Activated naive CD4-positive, alpha-beta T cell treated with anti-CD3 and anti-CD28 coated beads, Interleukin-2, amount 10 ng/mL, durations not matched to agents 7 days and 5 days (primary cell): ENCODE results near the gene TPST2.
A peak's percentile ranks its signal among the peaks of the same experiment; 100 is the strongest.

Experiments used
- CTCF ChIA-PET: fragments of 350-600 bp; sonication (Branson Sonifier 250); formaldehyde crosslinking; loops from one replicate; lab custom pipeline; 2021; ENCODE audit warnings: antibody characterized with exemption; lab: Charles Lee
- DNase-seq: peaks from one replicate; pipeline ENCODE4 v3.0.0-alpha.2; 2020
- H3K27ac Mint-ChIP-seq: one replicate; pipeline ENCODE4 v1.8.0; 2021; ENCODE audit warnings: mild to moderate bottlenecking, moderate library complexity, mixed read lengths
- H3K27me3 Mint-ChIP-seq: one replicate; pipeline ENCODE4 v1.8.0; 2021; ENCODE audit warnings: mild to moderate bottlenecking, mixed read lengths
- H3K36me3 Mint-ChIP-seq: one replicate; pipeline ENCODE4 v1.8.0; 2021; ENCODE audit warnings: mixed read lengths
- H3K4me1 Mint-ChIP-seq: one replicate; pipeline ENCODE4 v1.8.0; 2021; ENCODE audit warnings: mixed read lengths
- H3K4me3 Mint-ChIP-seq: one replicate; pipeline ENCODE4 v1.8.0; 2021; ENCODE audit warnings: mild to moderate bottlenecking, moderate library complexity, mixed read lengths
- H3K9me3 Mint-ChIP-seq: one replicate; pipeline ENCODE4 v1.8.0; 2021; ENCODE audit warnings: mixed read lengths

TPST2 gene

DNA sequence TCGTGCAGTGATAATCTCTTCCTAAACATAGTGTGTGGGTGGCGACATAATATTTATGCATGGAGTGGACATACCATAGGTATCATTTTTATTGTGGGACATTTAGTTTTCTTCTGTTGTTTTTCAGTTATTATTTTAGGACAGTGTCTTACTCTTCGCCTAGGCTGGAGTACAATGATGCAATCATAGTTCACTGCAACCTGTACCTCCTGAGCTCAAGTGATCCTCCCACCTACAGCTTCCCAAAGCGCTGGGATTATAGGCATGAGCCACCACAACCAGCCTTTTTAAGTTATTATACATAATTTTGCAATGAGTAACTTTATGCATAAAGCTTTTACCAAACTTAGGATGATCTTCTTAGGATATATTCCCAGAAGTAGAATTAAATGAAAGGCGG, 103.5 kb downstream of the TPST2 start:
- peaks cover 45% of the 10 kb centered on the region for H3K4me1 Mint-ChIP-seq
- CTCF ChIA-PET = interaction anchor here (0.7 to 1.0 kb wide), 2 partner anchors 15 to 157 kb away, joined by 4 read pairs; no protein-coding TSS in a partner anchor

DNA sequence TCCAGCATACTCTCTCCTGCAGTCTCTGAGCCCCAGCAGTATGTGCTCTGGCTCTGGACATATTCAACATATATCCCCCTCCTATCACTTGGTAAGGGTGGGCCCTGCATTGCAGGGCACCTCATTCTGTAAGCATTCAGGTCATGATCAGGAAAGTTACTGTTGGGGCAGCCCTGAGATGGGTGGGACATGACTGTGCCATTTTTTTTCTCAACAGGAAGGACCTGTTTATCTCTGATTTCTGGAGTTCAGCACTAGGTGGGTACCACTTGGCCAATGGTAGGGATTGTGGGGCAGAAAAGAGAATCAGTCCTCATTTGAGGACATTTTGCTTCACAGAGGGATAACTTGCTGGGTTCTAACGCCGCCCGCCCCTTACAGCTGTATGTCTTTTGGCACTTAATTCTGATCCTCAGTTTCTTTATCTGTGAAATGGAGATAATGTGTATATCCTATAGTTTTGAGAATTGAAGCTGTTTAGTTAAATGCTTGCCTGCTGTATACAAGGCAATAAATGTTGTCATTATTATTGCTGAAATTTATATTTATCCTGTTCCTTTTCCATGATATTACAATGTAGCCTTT, 104.0 kb downstream of the TPST2 start:
- CTCF ChIA-PET = interaction anchor here (0.6 to 1.8 kb wide), 3 partner anchors 17 to 158 kb away, joined by 3 to 12 read pairs (median 4); no protein-coding TSS in a partner anchor
- peaks cover 35% of the 10 kb centered on the region for H3K36me3 Mint-ChIP-seq
- H3K27ac Mint-ChIP-seq = peak overlapping the region; percentile 75

More for the DNA sequence above, 103.5 kb downstream of the TPST2 start:
- Mint-ChIP-seq H3K27ac (peak overlapping the region; percentile 73), H3K4me3 (no peak overlapping the region), H3K9me3 (no peaks in the 10 kb centered on the region), H3K36me3 (peaks cover 34% of the 10 kb centered on the region), H3K27me3 (no peaks in the 10 kb centered on the region)
- DNase-seq = no peak

DNA sequence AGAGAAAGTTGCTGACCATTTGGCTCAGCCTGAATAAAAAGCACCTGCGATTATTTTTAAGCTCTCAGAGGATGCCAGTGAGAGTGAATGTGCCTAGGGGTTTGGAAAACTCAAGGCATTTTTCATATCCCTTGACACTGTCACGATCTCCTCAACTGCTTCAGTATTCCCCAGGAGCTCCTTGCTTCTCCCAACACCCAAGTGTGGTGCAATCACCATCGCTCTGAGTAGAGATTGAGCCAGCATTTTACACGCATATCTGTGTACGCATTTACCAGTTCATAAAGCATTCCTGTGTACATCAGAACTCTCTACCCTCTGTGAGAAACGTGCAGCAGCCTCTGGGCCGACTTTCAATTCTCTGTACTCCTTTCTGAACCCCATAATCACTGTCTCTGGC, 104.9 kb downstream of the TPST2 start:
- peaks cover 57% of the 10 kb centered on the region for H3K4me1 Mint-ChIP-seq
- H3K36me3 Mint-ChIP-seq = peaks cover 32% of the 10 kb centered on the region
- peak overlapping the region; percentile 75 for H3K27ac Mint-ChIP-seq
- no peaks in the 10 kb centered on the region for H3K27me3 Mint-ChIP-seq
- peak overlapping the region; percentile 36 for H3K4me3 Mint-ChIP-seq
- DNase-seq = no peak
- no peaks in the 10 kb centered on the region for H3K9me3 Mint-ChIP-seq
- CTCF ChIA-PET = interaction anchor here (0.6 to 1.8 kb wide), 2 partner anchors 18 to 70 kb away, joined by 3 to 12 read pairs; no protein-coding TSS in a partner anchor

More for the DNA sequence above, 104.0 kb downstream of the TPST2 start:
- H3K4me3 Mint-ChIP-seq = no peak overlapping the region
- no peaks in the 10 kb centered on the region for H3K27me3 Mint-ChIP-seq
- DNase-seq = no peak
- no peaks in the 10 kb centered on the region for H3K9me3 Mint-ChIP-seq
- peaks cover 50% of the 10 kb centered on the region for H3K4me1 Mint-ChIP-seq

DNA sequence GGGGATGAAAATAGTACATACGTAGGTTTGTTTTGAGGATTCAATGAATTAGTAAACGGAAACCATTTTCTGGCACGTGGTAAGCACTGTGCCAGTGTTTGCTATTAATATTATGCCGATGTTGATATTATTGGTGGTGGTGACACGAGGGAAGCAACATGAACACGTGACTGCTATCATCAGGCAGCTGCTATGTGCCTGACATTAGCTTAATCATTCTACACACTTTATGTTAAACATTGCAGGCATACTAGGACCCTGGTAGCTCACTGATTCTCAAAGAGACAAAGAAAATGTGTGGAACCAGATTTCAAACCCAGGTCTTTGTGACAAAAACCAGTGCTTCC, 105.6 kb downstream of the TPST2 start:
- Mint-ChIP-seq H3K27ac (peak overlapping the region; percentile 89), H3K27me3 (no peaks in the 10 kb centered on the region), H3K4me3 (peak overlapping the region; percentile 92), H3K4me1 (peaks cover 64% of the 10 kb centered on the region), H3K9me3 (no peaks in the 10 kb centered on the region), H3K36me3 (peaks cover 33% of the 10 kb centered on the region)
- DNase-seq = no peak
- CTCF ChIA-PET = interaction anchor here (0.9 to 1.8 kb wide), 5 partner anchors 10 to 188 kb away, joined by 3 to 12 read pairs (median 4); no protein-coding TSS in a partner anchor

GRCh38 chr22:26483439-26484359, 106.2 kb downstream of the TPST2 start, which contains the start of the genes HPS4 and SRRD:
Gene HPS4, minus strand, starts transcription at chr22:26483783. Its CDS starts 2,021 bp downstream, at chr22:26481762.
Gene SRRD, plus strand, starts transcription at chr22:26483877. Its CDS starts 14 bp downstream, at chr22:26483891.
- Mint-ChIP-seq H3K4me1 (peaks cover 70% of the 10 kb centered on the region), H3K4me3 (peak within 1 kb of the TSS; percentile 92), H3K27me3 (no peaks in the 10 kb centered on the region), H3K27ac (peak within 1 kb of the TSS; percentile 89), H3K9me3 (no peaks in the 10 kb centered on the region), H3K36me3 (peaks cover 34% of the 10 kb centered on the region)
- CTCF ChIA-PET = interaction anchor here (0.9 to 2.1 kb wide), 8 partner anchors 11 to 195 kb away, joined by 3 to 12 read pairs (median 4); no protein-coding TSS in a partner anchor
- DNase-seq = peak; percentile 93

- Mint-ChIP-seq H3K9me3 (no peaks in the 10 kb centered on the region), H3K27me3 (no peaks in the 10 kb centered on the region), H3K36me3 (peaks cover 30% of the 10 kb centered on the region), H3K4me3 (peak overlapping the region; percentile 92), H3K27ac (peak overlapping the region; percentile 89), H3K4me1 (peaks cover 71% of the 10 kb centered on the region)
- no peak for DNase-seq
- CTCF ChIA-PET = interaction anchor here (0.9 to 2.1 kb wide), 7 partner anchors 17 to 196 kb away, joined by 3 to 6 read pairs (median 4); no protein-coding TSS in a partner anchor
Measured at GRCh38 chr22:26483043-26483438, 106.9 kb downstream of the TPST2 start.

- Mint-ChIP-seq H3K4me3 (peak overlapping the region; percentile 92), H3K4me1 (peaks cover 79% of the 10 kb centered on the region), H3K27me3 (no peaks in the 10 kb centered on the region), H3K9me3 (no peaks in the 10 kb centered on the region), H3K36me3 (peaks cover 33% of the 10 kb centered on the region), H3K27ac (peak overlapping the region; percentile 69)
- CTCF ChIA-PET = interaction anchor here (0.9 to 2.1 kb wide), 4 partner anchors 21 to 197 kb away, joined by 3 to 10 read pairs (median 5); no protein-coding TSS in a partner anchor
- DNase-seq = no peak
Measured at GRCh38 chr22:26482161-26482560, 107.8 kb downstream of the TPST2 start.

DNA sequence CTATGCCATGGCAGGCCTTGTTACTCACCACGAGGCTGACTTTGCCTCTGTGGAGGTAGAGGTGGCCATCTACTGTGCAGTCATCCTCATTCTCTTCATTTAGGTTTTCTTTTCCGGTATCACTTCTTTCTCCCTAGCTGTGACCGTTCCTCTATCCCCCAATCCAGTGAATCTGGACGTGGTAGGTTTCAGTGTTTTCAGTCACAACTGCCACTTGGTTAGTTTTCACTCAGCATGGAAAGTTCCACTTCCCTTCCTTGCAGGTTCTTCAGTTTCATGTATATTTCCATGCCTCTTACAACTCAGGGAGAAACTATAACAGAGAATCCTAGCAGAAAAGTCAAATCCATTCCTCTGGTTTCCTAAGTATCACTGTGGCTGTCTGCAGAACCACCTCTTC, 108.2 kb downstream of the TPST2 start:
- Mint-ChIP-seq H3K4me1 (peaks cover 82% of the 10 kb centered on the region), H3K4me3 (peak overlapping the region; percentile 92), H3K9me3 (no peaks in the 10 kb centered on the region), H3K27ac (no peak overlapping the region), H3K27me3 (no peaks in the 10 kb centered on the region), H3K36me3 (peaks cover 35% of the 10 kb centered on the region)
- CTCF ChIA-PET = interaction anchor here (0.9 to 2.1 kb wide), 5 partner anchors 20 to 197 kb away, joined by 3 to 10 read pairs (median 6); no protein-coding TSS in a partner anchor
- DNase-seq = no peak

GRCh38 chr22:26481112-26481693, 108.7 kb downstream of the TPST2 start:
- Mint-ChIP-seq H3K4me3 (no peak overlapping the region), H3K27me3 (no peaks in the 10 kb centered on the region), H3K4me1 (peaks cover 82% of the 10 kb centered on the region), H3K27ac (no peak overlapping the region), H3K36me3 (peaks cover 37% of the 10 kb centered on the region), H3K9me3 (no peaks in the 10 kb centered on the region)
- no peak for DNase-seq
- CTCF ChIA-PET = interaction anchor here (0.9 to 1.5 kb wide), 3 partner anchors 20 to 198 kb away, joined by 3 to 10 read pairs (median 10); no protein-coding TSS in a partner anchor

GRCh38 chr22:26480611-26480932, 109.4 kb downstream of the TPST2 start:
- Mint-ChIP-seq H3K36me3 (peaks cover 37% of the 10 kb centered on the region), H3K27me3 (no peaks in the 10 kb centered on the region), H3K27ac (no peak overlapping the region), H3K4me1 (peaks cover 76% of the 10 kb centered on the region), H3K9me3 (no peaks in the 10 kb centered on the region), H3K4me3 (peak overlapping the region; percentile 4)
- CTCF ChIA-PET = interaction anchor here (1.5 kb wide), 1 partner anchor 22 kb away, joined by 10 read pairs; no protein-coding TSS in a partner anchor
- DNase-seq = no peak

- H3K27ac Mint-ChIP-seq = peak overlapping the region; percentile 58
- no peaks in the 10 kb centered on the region for H3K9me3 Mint-ChIP-seq
- no peaks in the 10 kb centered on the region for H3K27me3 Mint-ChIP-seq
- DNase-seq = no peak
- H3K4me3 Mint-ChIP-seq = peak overlapping the region; percentile 51
- peaks cover 38% of the 10 kb centered on the region for H3K36me3 Mint-ChIP-seq
- CTCF ChIA-PET = interaction anchor here (0.6 to 2.2 kb wide), 11 partner anchors 15 to 194 kb away, joined by 3 to 12 read pairs (median 5); no protein-coding TSS in a partner anchor
- H3K4me1 Mint-ChIP-seq = peaks cover 70% of the 10 kb centered on the region
Measured at GRCh38 chr22:26479792-26480610, 109.9 kb downstream of the TPST2 start.

DNA sequence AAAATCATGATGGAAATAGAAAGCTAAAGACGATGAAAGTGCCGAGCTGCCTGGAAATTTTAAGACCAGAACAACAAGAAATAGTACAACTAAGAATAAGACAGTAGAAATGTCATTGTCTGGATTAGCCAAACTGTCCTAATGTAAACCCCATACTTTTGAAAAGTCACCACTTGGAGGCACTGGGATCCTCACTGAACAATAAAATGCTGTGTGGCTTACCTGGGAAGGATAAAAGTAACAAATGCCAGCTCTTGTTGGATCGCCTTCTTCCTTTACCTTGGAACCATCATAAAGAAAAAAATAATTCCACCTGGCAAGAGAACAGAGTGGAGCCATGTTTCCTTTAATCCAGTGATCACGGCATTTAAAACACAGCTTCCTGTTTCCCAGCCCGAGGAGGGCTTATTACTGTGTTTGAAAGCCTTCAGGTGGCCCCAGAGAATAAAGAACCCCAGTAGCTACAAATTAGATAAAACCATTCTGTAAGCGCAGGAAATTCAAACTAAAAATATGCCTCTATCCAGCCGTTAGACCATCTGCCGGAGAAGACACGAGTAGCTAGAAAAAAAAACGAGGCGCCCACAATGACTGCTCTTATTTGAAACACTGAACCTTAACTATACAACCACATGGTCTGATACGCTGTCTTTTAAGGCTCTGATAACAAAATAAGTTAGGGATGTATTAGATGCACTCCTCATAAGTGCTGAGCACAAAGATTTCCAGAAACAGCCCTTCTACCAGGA, 110.7 kb downstream of the TPST2 start:
- H3K27me3 Mint-ChIP-seq = no peaks in the 10 kb centered on the region
- CTCF ChIA-PET = interaction anchor here (0.6 to 2.2 kb wide), 12 partner anchors 16 to 195 kb away, joined by 3 to 12 read pairs (median 4); no protein-coding TSS in a partner anchor

More for the DNA sequence above, 110.7 kb downstream of the TPST2 start:
- peak overlapping the region; percentile 58 for H3K27ac Mint-ChIP-seq
- H3K4me1 Mint-ChIP-seq = peaks cover 66% of the 10 kb centered on the region
- peak overlapping the region; percentile 51 for H3K4me3 Mint-ChIP-seq
- DNase-seq = no peak
- H3K36me3 Mint-ChIP-seq = peaks cover 43% of the 10 kb centered on the region
- no peaks in the 10 kb centered on the region for H3K9me3 Mint-ChIP-seq
